ENCODE data around the gene XYLB.

XYLB gene

DNA sequence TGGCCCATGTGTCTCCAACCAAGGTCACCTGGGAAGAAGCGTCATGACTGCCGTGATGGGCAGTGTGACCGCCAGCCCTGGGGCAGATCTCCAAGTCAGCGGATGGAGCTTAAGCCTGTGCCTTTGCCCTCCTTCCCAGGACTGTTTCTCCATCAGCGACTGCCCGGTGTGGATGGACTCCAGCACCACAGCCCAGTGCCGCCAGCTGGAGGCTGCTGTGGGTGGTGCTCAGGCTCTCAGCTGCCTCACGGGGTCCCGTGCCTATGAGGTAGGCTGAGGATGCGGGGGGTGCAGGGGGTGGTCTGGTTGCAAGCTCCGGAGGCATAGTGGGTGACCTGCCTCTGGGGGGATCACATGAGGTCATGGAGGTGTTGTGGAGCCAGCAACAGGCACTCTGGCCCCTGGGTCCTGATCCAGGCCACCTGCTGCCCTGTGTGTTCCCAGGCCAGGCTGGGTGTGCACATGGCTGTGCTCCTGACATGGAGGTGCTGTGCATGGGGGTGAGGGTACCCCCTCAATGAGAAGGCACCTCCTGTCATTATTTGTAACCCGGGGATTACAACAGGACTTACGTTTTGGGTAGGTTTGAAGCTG lies 19.0 kb downstream of the XYLB start:
- H3K4me3 ChIP-seq (ENCODE audit: low read length) = no peak overlapping the region
- no peak for DNase-seq (ENCODE audit: low read depth)
- TF ChIP-seq, protein P1, sequence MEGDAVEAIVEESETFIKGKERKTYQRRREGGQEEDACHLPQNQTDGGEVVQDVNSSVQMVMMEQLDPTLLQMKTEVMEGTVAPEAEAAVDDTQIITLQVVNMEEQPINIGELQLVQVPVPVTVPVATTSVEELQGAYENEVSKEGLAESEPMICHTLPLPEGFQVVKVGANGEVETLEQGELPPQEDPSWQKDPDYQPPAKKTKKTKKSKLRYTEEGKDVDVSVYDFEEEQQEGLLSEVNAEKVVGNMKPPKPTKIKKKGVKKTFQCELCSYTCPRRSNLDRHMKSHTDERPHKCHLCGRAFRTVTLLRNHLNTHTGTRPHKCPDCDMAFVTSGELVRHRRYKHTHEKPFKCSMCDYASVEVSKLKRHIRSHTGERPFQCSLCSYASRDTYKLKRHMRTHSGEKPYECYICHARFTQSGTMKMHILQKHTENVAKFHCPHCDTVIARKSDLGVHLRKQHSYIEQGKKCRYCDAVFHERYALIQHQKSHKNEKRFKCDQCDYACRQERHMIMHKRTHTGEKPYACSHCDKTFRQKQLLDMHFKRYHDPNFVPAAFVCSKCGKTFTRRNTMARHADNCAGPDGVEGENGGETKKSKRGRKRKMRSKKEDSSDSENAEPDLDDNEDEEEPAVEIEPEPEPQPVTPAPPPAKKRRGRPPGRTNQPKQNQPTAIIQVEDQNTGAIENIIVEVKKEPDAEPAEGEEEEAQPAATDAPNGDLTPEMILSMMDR (conservative IDR thresholded peaks at IDR 0.05; ENCODE audit: low read length) = no peak

DNA sequence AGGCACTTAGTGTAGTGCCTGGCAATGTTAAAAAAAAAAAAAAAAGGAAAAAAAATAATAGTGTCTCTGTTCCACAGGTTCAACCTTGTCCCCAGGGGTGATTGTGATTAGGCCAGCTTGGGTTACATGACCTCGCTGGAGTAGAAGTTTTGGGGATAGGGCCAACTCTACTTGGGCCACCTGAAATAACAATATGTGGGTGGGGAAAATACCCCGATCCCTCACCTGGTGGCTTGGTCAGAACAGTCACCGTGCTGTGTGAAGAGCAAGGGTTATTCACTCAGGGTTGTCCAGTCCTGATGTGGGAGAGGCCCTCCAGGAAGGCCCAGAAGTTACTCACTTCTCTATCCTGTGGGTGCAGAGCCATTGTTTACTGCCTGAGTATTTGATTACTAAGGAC lies 19.5 kb downstream of the XYLB start:
- no peak for DNase-seq (ENCODE audit: low read depth)
- H3K4me3 ChIP-seq (ENCODE audit: low read length) = no peak overlapping the region
- TF ChIP-seq, protein P1 (conservative IDR thresholded peaks at IDR 0.05; ENCODE audit: low read length) = no peak

DNA sequence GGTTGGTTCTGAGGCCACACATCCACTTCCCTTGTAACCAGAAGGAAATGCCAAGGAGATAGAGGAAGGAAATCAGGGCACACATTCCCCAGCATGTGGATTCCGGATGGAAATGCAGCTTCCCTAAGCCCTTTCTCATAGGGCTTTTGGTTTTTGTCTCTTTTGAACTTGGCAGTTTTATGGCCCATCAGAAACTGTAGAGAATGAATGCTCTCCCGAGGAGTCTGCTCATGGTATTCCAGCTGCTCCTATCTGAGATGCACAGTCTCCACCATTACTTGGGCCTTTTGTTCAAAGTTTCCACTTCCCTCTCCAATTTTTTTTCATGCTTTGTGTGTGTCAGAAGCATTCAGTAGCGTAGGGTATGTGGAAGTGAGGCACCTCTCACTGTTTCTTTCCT lies 21.2 kb downstream of the XYLB start:
- DNase-seq (ENCODE audit: low read depth) = no peak
- H3K4me3 ChIP-seq (ENCODE audit: low read length) = no peak overlapping the region
- TF ChIP-seq, protein P1 (conservative IDR thresholded peaks at IDR 0.05; ENCODE audit: low read length) = no peak

DNA sequence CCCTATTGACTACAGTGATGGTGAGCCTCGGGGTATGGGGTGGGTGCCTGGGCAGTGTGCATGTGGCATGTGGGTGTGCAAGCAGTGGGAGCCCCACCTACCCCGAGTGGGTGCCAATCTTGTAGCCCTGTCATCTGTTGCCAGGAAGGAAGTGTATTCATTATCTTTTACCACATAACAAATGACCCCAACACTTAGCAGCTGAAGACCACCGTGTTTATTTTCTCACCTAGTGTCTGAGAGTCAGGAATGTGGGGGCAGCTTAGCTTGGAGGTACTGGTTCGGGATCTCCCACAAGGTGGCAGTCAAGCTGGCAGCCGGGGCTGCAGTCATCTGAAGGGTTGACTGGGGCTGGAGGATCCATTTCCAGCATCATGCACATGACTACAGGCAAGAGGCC lies 21.7 kb downstream of the XYLB start:
- TF ChIP-seq, protein P1 (conservative IDR thresholded peaks at IDR 0.05; ENCODE audit: low read length) = no peak
- no peak for DNase-seq (ENCODE audit: low read depth)
- H3K4me3 ChIP-seq (ENCODE audit: low read length) = no peak overlapping the region

DNA sequence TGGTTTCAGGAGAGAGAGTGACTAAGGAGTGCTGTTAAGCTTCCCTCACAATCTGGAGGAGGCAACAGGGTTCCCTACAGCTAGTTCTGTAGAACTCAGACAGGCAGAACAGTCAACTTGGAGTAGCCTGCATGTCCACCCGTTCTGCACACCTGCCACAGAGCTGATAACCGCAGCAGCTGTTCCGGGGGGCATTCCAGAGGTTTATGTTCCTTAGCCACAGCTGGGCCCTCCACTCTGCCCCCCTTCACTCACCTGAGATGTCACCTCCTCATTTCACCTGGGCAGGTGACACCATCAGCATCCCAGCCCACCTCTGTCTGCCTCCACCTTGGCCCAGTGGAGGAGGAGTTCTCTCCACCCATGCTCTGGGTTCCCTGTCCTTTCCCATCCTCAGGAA lies 22.6 kb downstream of the XYLB start:
- H3K4me3 ChIP-seq (ENCODE audit: low read length) = no peak overlapping the region
- TF ChIP-seq, protein P1 (conservative IDR thresholded peaks at IDR 0.05; ENCODE audit: low read length) = no peak
- no peak for DNase-seq (ENCODE audit: low read depth)

DNA sequence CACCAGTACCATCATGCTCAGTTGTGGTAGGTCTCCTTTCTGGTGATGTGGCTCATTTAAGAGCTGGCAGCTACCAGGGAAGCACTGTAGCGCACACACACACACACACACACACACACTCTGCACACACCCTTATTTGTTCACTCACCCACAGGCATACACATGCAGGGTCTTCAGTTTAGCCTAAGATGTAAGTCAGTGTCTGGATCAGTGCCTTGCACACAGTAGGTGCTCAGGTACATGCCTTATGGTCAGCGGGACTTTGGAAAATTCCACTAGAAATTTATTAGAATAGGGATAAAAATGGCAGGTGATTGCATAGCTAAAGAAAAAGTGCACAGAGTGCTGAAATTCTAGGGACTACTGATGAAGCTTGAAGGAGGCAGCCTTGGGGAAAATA lies 23.6 kb downstream of the XYLB start:
- no peak for DNase-seq (ENCODE audit: low read depth)
- no peak overlapping the region for H3K4me3 ChIP-seq (ENCODE audit: low read length)
- TF ChIP-seq, protein P1 (conservative IDR thresholded peaks at IDR 0.05; ENCODE audit: low read length) = no peak

DNA sequence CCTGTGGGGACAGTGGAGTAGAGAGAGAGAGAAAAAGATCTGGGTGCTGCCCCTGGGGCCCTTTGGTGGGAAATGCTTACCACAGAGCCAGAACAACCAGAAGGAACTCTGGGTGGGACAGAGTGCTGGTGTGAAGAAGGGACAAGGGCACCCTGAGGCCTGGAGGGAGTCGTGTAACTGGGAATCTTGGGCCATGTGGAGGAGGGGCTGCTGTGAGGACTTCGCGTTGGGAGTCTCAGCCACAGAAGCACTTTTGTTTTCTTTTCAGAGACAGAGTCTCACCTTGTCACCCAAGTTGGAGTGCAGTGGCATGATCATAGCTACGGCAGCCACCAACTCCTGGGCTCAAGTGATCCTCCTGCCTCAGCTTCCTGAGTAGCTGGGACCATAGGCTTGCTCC lies 24.3 kb downstream of the XYLB start:
- DNase-seq (ENCODE audit: low read depth) = no peak
- H3K4me3 ChIP-seq (ENCODE audit: low read length) = no peak overlapping the region
- TF ChIP-seq, protein P1 (conservative IDR thresholded peaks at IDR 0.05; ENCODE audit: low read length) = no peak
